Testis (tissue), 3 donors: ENCODE measurements around the gene RAET1E. TPM values are rescaled to one million over a fixed set of nuclear protein-coding genes. Genes with fewer than 3 reads are reported as not detected.

ENCODE experiments used
- polyA plus RNA-seq: library from polyadenylated mRNA; stranded (reverse); fragments of 350-450 nt; fragmentation: Illumina TruSeq; extraction: RNeasy Lipid Tissue Mini Kit (QIAGEN cat#74804); gene quantifications from one replicate; pipeline ENCODE4 v1.2.3, GENCODE V29; 2014; ENCODE audit warnings: low read depth, low replicate concordance; ENCODE audit not compliant: insufficient read depth
- total RNA-seq, 2 donors: library from RNA; depleted of rRNA; stranded (reverse); fragments of >200 nt; gene quantifications; one replicate each; pipeline ENCODE4 v1.2.3, GENCODE V29; 2016

Gene RAET1E
- total and polyA plus RNA-seq, 3 donors from 2014 or later, result 0.30 to 0.31 (median 0.31) TPM

Other genes with a start within 250 kb of the RAET1E start
- gene KATNA1, start 249.4 kb downstream of the RAET1E start, total RNA-seq, result 10 to 100 TPM; 46.6 to 49.4 TPM
- gene KATNA1, start 249.4 kb downstream of the RAET1E start, polyA plus RNA-seq, result 81.5 TPM
- 10 to 100 TPM; 35.0 to 38.7 TPM for gene LATS1, start 180.0 kb downstream of the RAET1E start, total RNA-seq
- 17.4 TPM for gene LATS1, start 180.0 kb downstream of the RAET1E start, polyA plus RNA-seq
- 10 to 100 TPM; 28.3 to 32.2 TPM for gene NUP43, start 151.6 kb downstream of the RAET1E start, total RNA-seq
- 14.8 TPM for gene NUP43, start 151.6 kb downstream of the RAET1E start, polyA plus RNA-seq
- 100 to 1,000 TPM; 196 to 220 TPM for gene PCMT1, start 148.4 kb downstream of the RAET1E start, total RNA-seq
- 192 TPM for gene PCMT1, start 148.4 kb downstream of the RAET1E start, polyA plus RNA-seq
- 10 to 100 TPM; 28.8 to 44.7 TPM for gene LRP11, start 33.8 kb downstream of the RAET1E start, total RNA-seq
- 16.8 TPM for gene LRP11, start 33.8 kb downstream of the RAET1E start, polyA plus RNA-seq
- not detected for gene RAET1G, start 25.0 kb upstream of the RAET1E start, total RNA-seq
- 0.30 TPM for gene RAET1G, start 25.0 kb upstream of the RAET1E start, polyA plus RNA-seq
- 1 to 10 TPM; 1.5 to 2.0 TPM for gene ULBP2, start 43.9 kb upstream of the RAET1E start, total RNA-seq
- 1.9 TPM for gene ULBP2, start 43.9 kb upstream of the RAET1E start, polyA plus RNA-seq
- 1 to 10 TPM; 4.7 to 5.9 TPM for gene ULBP1, start 65.8 kb upstream of the RAET1E start, total RNA-seq
- 2.3 TPM for gene ULBP1, start 65.8 kb upstream of the RAET1E start, polyA plus RNA-seq
- under 1 TPM in 1 of 2 donors, not detected in 1; 0.43 TPM for gene RAET1L, start 127.4 kb upstream of the RAET1E start, total RNA-seq
- gene RAET1L, start 127.4 kb upstream of the RAET1E start, polyA plus RNA-seq, result not detected
- gene ULBP3, start 171.0 kb upstream of the RAET1E start, total RNA-seq, result 10 to 100 TPM; 33.5 to 48.3 TPM
- 10.3 TPM for gene ULBP3, start 171.0 kb upstream of the RAET1E start, polyA plus RNA-seq
- gene PPP1R14C, start 244.9 kb upstream of the RAET1E start, total RNA-seq, result 10 to 100 TPM; 22.4 to 27.1 TPM
- gene PPP1R14C, start 244.9 kb upstream of the RAET1E start, polyA plus RNA-seq, result 11.1 TPM